Neural cell (in vitro differentiated cells): ENCODE results near the gene FSTL3. TPM values are rescaled to one million over a fixed set of nuclear protein-coding genes. Genes with fewer than 3 reads are reported as not detected.

ENCODE experiments used
- H2AFZ ChIP-seq: fragments of 200-600, 300-800 bp; sonication (generic), shearing (Covaris generic); 2 replicates; pipeline ENCODE4 v1.6.0; 2014; ENCODE audit warnings: low read depth, mild to moderate bottlenecking, antibody characterized with exemption, low read length, moderate library complexity
- H3F3A ChIP-seq: fragments of 200-600 bp; shearing (Covaris generic); 2 replicates; pipeline ENCODE4 v1.6.1; 2016; ENCODE audit warnings: mild to moderate bottlenecking, moderate library complexity, mixed read lengths, antibody characterized with exemption, low read length; ENCODE audit not compliant: insufficient read depth, poor library complexity, severe bottlenecking
- H3K27ac ChIP-seq: fragments of 200-600, 300-800 bp; sonication (generic), shearing (Covaris generic); 2 replicates; pipeline ENCODE4 v1.5.1; 2014; ENCODE audit warnings: mild to moderate bottlenecking, low read length, moderate library complexity
- H3K27me3 ChIP-seq: fragments of 300-800, 200-600 bp; sonication (generic), shearing (Covaris generic); 2 replicates; pipeline ENCODE4 v1.6.0; 2014; ENCODE audit warnings: mild to moderate bottlenecking, low read depth, low read length, moderate library complexity; ENCODE audit not compliant: insufficient read depth
- H3K36me3 ChIP-seq: fragments of 300-800, 200-600 bp; sonication (generic), shearing (Covaris generic); 2 replicates; pipeline ENCODE4 v1.5.1; 2014; ENCODE audit warnings: mild to moderate bottlenecking, antibody characterized with exemption, low read length, moderate library complexity; ENCODE audit not compliant: insufficient read depth
- H3K4me2 ChIP-seq: fragments of 300-800, 200-600 bp; sonication (generic), shearing (Covaris generic); 2 replicates; pipeline ENCODE4 v1.6.0; 2014; ENCODE audit warnings: mild to moderate bottlenecking, low read length
- H3K4me3 ChIP-seq: fragments of 300-800, 200-600 bp; sonication (generic), shearing (Covaris generic); 2 replicates; pipeline ENCODE4 v1.5.1; 2014; ENCODE audit warnings: mild to moderate bottlenecking, low read length, moderate library complexity
- H3K79me2 ChIP-seq: fragments of 200-600 bp; shearing (Covaris generic); replicated peaks from 2 replicates; pipeline ENCODE4 v1.6.0; 2014; ENCODE audit warnings: mild to moderate bottlenecking, low read length, moderate library complexity; ENCODE audit not compliant: insufficient read depth
- H3K9ac ChIP-seq: fragments of 300-800, 200-600 bp; sonication (generic), shearing (Covaris generic); 2 replicates; pipeline ENCODE4 v1.6.1; 2016; ENCODE audit warnings: mild to moderate bottlenecking, low read length, mixed read lengths
- H3K9me2 ChIP-seq: fragments of 200-600 bp; shearing (Covaris generic); 2 replicates; pipeline ENCODE4 v1.6.1; 2016; ENCODE audit warnings: mild to moderate bottlenecking, low read length, mixed read lengths; ENCODE audit not compliant: insufficient read depth
- H3K9me3 ChIP-seq: fragments of 200-600, 300-800 bp; sonication (generic), shearing (Covaris generic); 2 replicates; pipeline ENCODE4 v1.6.1; 2016; ENCODE audit warnings: mild to moderate bottlenecking, mixed run types, low read length, moderate library complexity, mixed read lengths
- H4K20me1 ChIP-seq: fragments of 200-600 bp; shearing (Covaris generic); 2 replicates; pipeline ENCODE4 v1.6.1; 2016; ENCODE audit warnings: mild to moderate bottlenecking, mixed run types; ENCODE audit not compliant: insufficient read depth
- CTCF ChIP-seq: fragments of 450-650 bp; IDR thresholded peaks from 2 replicates; pipeline ENCODE4 v1.5.1; 2014; ENCODE audit warnings: antibody characterized with exemption, mild to moderate bottlenecking, moderate library complexity; ENCODE audit not compliant: poor library complexity, severe bottlenecking
- EP300 ChIP-seq: fragments of 450-650 bp; conservative IDR thresholded peaks from 2 replicates; pipeline ENCODE4 v1.6.1; 2014; ENCODE audit warnings: antibody characterized with exemption, mild to moderate bottlenecking, moderate library complexity; ENCODE audit not compliant: poor library complexity, severe bottlenecking
- EZH2 ChIP-seq: fragments of 200-600, 300-800 bp; shearing (Covaris generic), sonication (generic); IDR thresholded peaks from 2 replicates; pipeline ENCODE4 v1.6.1; 2014; ENCODE audit warnings: antibody characterized with exemption, low read length, borderline replicate concordance, mild to moderate bottlenecking; ENCODE audit not compliant: insufficient read depth, poor library complexity, severe bottlenecking
- MXI1 ChIP-seq: fragments of 450-650 bp; conservative IDR thresholded peaks from 2 replicates; pipeline ENCODE4 v1.6.1; 2014; ENCODE audit warnings: antibody characterized with exemption, mild to moderate bottlenecking; ENCODE audit not compliant: poor library complexity, severe bottlenecking
- POLR2AphosphoS5 ChIP-seq: IDR thresholded peaks from 2 replicates; pipeline ENCODE4 v1.6.1; 2012
- RAD21 ChIP-seq: fragments of 450-650 bp; conservative IDR thresholded peaks from 2 replicates; pipeline ENCODE4 v1.6.1; 2014; ENCODE audit warnings: antibody characterized with exemption, mild to moderate bottlenecking, moderate library complexity
- REST ChIP-seq: IDR thresholded peaks from 2 replicates; pipeline ENCODE4 v1.6.1; 2012; ENCODE audit warnings: borderline replicate concordance
- SMC3 ChIP-seq: fragments of 450-650 bp; conservative IDR thresholded peaks from 2 replicates; pipeline ENCODE4 v1.6.1; 2014; ENCODE audit warnings: antibody characterized with exemption, mild to moderate bottlenecking, moderate library complexity; ENCODE audit not compliant: poor library complexity
- TAF1 ChIP-seq: IDR thresholded peaks from 2 replicates; pipeline ENCODE4 v1.6.1; 2012; ENCODE audit warnings: low read depth
- polyA plus RNA-seq: library from polyadenylated mRNA; depleted of rRNA; stranded (reverse); fragments of >200 nt; gene quantifications from 2 replicates; pipeline ENCODE4 v1.2.3, GENCODE V29; 2014

The FSTL3 gene
- polyA plus RNA-seq, 1 donor from 2014 or later = 3.1 TPM

DNA sequence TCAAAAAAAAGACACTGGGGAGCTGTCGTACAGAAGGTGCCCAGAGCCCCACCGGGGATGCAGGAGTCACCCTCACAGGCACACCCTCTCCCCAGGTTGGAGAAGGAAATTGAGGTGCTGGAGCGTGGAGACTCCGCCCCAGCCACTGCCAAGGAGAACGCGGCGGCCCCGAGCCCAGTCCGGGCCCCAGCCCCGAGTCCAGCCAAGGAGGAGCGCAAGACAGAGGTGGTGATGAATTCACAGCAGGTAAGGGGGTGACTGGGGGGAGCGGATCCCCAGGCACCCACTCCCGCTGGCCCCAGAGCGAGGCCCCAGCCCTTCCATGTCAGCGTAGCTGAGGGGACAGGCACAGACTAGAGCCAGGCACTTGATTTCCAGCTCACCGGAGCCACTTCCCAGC, 54.8 kb downstream of the FSTL3 start:
- Histone ChIP-seq H3K9me2 (no peaks in the 10 kb centered on the region), H3K79me2 (no peaks in the 10 kb centered on the region), H3F3A (no peaks in the 10 kb centered on the region), H4K20me1 (no peaks in the 10 kb centered on the region), H3K27me3 (no peaks in the 10 kb centered on the region), H2AFZ (no peak overlapping the region), H3K4me2 (no peak overlapping the region), H3K4me3 (no peak overlapping the region), H3K27ac (no peak overlapping the region), H3K36me3 (peaks cover 3% of the 10 kb centered on the region), H3K9me3 (no peaks in the 10 kb centered on the region), H3K9ac (no peak overlapping the region)
- no peak for TF ChIP-seq TAF1
- TF ChIP-seq EP300 = no peak
- TF ChIP-seq REST = no peak
- TF ChIP-seq RAD21 = no peak
- TF ChIP-seq CTCF = no peak
- no peak for TF ChIP-seq MXI1
- TF ChIP-seq POLR2AphosphoS5 = no peak
- TF ChIP-seq SMC3 = no peak
- no peak for TF ChIP-seq EZH2

GRCh38 chr19:732148-733069, 56.2 kb downstream of the FSTL3 start:
- TF ChIP-seq EP300 = no peak
- no peak for TF ChIP-seq REST
- TF ChIP-seq CTCF = no peak
- TF ChIP-seq TAF1 = no peak
- TF ChIP-seq SMC3 = no peak
- TF ChIP-seq RAD21 = no peak
- no peak for TF ChIP-seq MXI1
- no peak for TF ChIP-seq EZH2
- TF ChIP-seq POLR2AphosphoS5 = no peak
- peaks cover 3% of the 10 kb centered on the region for H3K36me3 ChIP-seq

More at GRCh38 chr19:732148-733069, 56.2 kb downstream of the FSTL3 start:
- no peaks in the 10 kb centered on the region for H3K79me2 ChIP-seq
- no peak overlapping the region for H3K9ac ChIP-seq
- no peaks in the 10 kb centered on the region for H4K20me1 ChIP-seq
- no peak overlapping the region for H3K27ac ChIP-seq
- no peaks in the 10 kb centered on the region for H3K9me2 ChIP-seq
- H3K27me3 ChIP-seq = no peaks in the 10 kb centered on the region
- H3F3A ChIP-seq = no peaks in the 10 kb centered on the region
- no peak overlapping the region for H2AFZ ChIP-seq
- no peak overlapping the region for H3K4me3 ChIP-seq
- no peaks in the 10 kb centered on the region for H3K9me3 ChIP-seq
- no peak overlapping the region for H3K4me2 ChIP-seq
